Measurements from ENCODE around the gene HGS.

Gene HGS

GRCh38 chr17:81703747-81704654 lies 20.2 kb downstream of the HGS start:
- no peak for DNase-seq (ENCODE audit: low read depth)

DNA sequence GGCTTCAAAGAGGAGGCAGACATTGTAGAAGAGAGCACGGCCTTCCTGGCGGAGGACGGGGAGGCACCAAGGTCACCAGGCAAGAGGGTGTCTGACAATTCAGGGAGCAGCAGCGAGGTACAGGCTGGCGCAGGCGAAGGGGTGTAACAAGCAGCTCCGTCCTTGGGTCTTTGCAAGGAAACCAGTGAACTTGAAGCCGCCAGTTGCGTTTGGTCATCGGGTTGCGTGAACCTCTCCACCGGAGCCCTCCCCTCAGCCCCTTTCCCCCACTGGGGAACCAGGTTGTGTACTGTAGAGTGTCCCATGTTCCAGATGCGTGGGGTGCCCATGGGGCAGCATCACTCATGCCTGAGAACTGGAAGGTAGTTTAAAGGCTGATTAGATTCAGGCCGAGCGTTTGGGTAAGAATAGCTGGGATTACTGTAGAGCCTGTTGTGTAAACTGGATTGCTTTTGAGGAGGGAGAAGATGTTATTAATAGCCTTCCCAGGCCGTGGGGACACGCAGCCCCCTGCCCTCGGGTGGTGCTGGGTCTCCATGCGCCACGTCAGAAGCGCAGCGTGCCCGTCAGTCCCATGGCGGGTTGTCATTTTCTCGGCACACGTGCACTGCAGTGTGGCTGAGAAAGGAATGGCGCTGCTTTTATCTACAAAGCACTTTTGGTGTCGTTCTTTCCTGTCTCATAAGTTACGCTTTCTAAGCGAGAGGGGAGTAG lies 21.9 kb downstream of the HGS start:
- no peak for DNase-seq (ENCODE audit: low read depth)

- DNase-seq (ENCODE audit: low read depth), result no peak
Measured at GRCh38 chr17:81706232-81706611, 22.4 kb downstream of the HGS start.

DNA sequence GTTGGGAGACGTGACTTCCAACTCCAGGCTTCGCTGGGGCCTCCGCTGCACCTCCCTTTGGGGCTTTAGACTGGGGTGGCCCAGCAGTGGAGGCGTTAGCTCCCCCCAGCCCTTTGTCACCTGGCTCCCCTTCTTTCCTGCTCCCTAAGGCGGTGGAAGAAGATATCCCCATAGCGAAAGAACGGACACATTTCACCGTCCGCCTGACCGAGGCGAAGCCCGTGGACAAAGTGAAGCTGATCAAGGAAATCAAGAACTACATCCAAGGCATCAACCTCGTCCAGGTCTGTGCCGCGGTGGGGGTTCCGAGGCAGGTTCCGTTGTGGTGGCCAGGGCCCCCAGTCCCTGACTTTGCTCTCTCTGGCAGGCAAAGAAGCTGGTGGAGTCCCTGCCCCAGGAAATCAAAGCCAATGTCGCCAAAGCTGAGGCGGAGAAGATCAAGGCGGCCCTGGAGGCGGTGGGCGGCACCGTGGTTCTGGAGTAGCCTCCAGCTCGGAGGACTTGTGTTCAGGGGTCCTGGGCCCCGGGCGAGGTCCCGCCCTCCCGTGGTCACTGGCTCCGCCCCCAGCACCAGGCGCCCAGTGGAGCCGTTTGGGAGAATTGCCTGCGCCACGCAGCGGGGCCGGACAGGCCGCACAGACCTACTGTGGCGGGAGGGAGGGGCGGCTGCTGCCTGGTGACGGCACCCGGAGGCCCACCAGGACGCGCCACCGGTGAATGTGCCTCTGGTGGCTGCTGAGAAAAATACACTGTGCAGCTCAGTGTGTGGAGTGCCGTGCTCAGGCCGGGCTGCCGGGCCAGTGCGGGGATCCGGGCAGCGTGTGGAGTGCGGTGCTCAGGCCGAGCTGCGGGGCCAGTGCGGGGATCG lies 23.2 kb downstream of the HGS start:
- no peak for DNase-seq (ENCODE audit: low read depth)

- DNase-seq (ENCODE audit: low read depth), result no peak
Measured at GRCh38 chr17:81707725-81708646, 24.2 kb downstream of the HGS start.

DNA sequence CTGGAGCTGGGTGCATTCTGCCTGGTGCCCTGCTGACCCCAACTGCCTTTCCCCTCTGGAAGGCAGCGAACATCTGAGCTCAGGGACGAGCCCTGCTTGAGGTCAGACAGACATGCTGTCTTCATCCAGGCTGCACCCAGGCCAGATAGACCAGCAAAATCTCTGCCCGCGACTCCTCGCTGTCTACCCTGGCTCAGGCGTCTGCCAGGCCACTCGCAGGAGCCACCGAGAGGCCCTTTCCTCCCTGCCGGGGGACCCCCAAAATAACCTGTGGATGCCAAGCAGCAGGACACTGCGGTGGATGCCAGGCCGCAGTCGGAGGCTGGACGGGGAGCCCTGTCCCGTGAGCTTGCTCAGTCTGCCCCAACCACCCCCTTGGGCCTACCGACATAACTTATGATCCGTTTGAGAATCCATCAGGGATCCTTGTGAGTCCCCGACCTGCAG lies 25.0 kb downstream of the HGS start:
- no peak for DNase-seq (ENCODE audit: low read depth)

DNA sequence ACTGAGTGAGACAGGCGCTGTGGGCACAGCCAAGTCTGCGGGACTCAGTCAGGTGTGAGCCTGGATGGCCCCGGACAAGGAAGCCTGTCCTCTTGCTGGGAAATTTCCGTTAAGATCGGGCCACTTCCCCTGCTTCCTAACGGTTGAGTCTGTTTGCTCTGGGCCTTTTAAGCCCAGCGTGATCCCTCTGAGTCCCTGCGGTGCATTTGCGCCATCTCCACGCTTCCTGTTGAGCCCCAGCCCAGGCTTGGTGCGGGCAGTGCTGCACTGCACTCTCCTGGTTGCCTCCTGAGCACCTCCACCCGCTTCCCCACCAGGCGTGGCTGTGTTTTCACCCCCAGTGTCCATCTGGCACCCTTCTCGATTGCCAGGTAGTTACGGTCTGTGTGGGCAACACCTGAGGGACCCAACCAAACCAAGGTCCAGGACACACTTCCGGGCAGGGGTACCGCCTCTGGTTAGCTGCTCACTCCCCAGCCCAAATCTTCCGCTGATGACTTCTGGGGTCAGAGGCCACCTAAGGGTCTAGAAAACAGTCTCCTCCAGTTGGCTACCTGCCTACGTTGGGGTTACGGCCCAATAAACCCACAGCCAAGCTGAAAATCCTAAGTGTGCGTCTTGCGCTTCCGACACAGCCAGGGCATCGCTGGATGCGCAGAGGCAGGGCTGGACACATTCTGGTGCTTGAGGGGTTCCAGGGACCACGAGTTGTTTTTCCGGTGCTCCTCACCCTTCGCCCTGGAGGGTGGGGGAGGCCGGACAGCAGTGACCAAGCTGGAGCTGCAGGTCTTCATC lies 26.9 kb downstream of the HGS start:
- no peak for DNase-seq (ENCODE audit: low read depth)

- no peak for DNase-seq (ENCODE audit: low read depth)
Measured at GRCh38 chr17:81711814-81712467, 28.1 kb downstream of the HGS start, which contains the start of gene SLC25A10. Gene SLC25A10, plus strand, starts transcription at chr17:81712284. Its CDS starts 143 bp downstream, at chr17:81712427.

GRCh38 chr17:81712468-81713003 lies 28.7 kb downstream of the HGS start:
- DNase-seq (ENCODE audit: low read depth), result no peak

GRCh38 chr17:81713004-81713555 lies 29.3 kb downstream of the HGS start:
- DNase-seq (ENCODE audit: low read depth), result no peak

- DNase-seq (ENCODE audit: low read depth), result no peak
Measured at GRCh38 chr17:81713556-81714411, 30.0 kb downstream of the HGS start.

DNA sequence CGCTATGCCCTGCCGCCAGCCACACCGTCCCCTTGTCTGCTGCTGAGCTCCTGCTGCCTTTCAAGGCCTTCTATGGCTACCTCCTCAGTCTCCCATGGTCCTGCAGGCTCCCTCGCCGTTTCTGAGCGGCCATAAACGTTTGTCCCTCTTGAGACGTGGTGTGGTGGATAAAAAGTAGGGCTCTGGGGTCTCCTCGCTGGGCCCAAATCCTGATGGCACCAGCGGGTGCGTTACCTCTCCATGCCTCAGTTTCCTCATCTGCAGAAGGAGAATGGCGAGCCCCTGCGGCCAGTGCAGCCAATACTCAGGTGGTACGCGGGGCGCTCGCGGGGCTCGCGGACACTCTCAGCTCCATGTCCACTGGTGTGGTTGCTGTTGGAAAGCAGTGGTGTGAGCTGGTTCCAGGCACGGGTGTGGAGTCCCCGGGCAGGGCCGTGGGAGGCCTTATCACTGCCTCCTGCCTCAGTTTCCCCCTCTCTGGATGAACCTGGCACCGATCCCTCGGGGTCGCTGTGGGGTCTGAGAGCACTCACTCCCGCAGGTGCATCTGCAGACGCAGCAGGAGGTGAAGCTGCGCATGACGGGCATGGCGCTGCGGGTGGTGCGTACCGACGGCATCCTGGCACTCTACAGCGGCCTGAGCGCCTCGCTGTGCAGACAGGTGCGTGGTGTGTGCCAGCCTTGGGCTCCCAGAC lies 30.7 kb downstream of the HGS start:
- DNase-seq (ENCODE audit: low read depth), result no peak

DNA sequence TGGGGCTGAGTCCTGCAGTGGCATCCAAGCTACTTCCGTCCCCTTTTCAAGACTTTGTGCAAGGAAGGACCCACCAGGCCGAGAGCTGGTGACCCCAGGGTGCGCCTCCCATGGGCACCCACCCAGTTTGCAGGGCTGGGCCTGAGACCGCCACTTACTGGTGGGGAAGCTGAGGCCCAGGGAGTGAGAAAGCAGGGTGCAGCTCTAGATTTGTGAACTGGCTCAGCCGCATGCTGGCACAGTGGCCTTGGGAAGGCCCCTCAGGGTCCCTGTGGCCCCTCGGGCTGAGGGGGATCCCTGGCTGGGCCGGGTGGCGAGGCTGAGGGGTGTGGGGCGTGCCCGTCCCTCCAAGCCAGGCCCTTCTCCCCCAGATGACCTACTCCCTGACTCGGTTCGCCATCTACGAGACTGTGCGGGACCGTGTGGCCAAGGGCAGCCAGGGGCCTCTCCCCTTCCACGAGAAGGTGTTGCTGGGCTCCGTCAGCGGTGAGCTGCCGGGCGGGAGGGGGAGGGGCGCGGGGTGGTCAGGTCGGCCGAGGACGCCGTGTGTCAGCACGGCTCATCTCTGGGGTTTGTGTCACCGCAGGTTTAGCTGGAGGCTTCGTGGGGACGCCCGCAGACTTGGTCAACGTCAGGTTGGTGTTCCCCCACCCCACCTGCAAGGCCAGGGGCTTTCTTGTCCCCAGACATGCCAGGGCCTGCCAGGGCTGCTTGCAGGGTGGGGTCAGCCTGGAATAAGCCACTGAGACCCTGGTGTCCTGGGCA lies 31.5 kb downstream of the HGS start:
- DNase-seq (ENCODE audit: low read depth), result no peak

GRCh38 chr17:81715872-81716673 lies 32.3 kb downstream of the HGS start:
- DNase-seq (ENCODE audit: low read depth), result no peak

- DNase-seq (ENCODE audit: low read depth), result no peak
Measured at GRCh38 chr17:81716674-81716996, 32.8 kb downstream of the HGS start.

Measured in non-pigmented ciliary epithelial cell (primary cell).